ENCODE data around the gene PCBP4. TPM values are rescaled to one million over a fixed set of nuclear protein-coding genes. Genes with fewer than 3 reads are reported as not detected.

Gene PCBP4
- total RNA-seq, 1 donor from 2014 or later = 73.0 TPM

- Histone ChIP-seq H3K4me3 (peak within 1 kb of the TSS; percentile 65), H3K27me3 (ENCODE audit: low read depth) (no peaks in the 10 kb centered on the region), H3K27ac (replicated peaks) (peak within 1 kb of the TSS; percentile 88), H3K9me3 (replicated peaks) (no peaks in the 10 kb centered on the region), H3K36me3 (peaks cover 31% of the 10 kb centered on the region), H3K4me1 (peaks cover 19% of the 10 kb centered on the region)
- no peak for DNase-seq
- intact Hi-C loops (cut with micrococcal nuclease) = no loop called here
- no peak for TF ChIP-seq CTCF (IDR thresholded peaks at IDR 0.05; ENCODE audit: borderline replicate concordance)
Observed at GRCh38 chr3:51955175-51955892, 11.9 kb downstream of the PCBP4 start, which contains the start of gene GPR62. TSS of gene GPR62 (plus strand) at chr3:51955381. CDS start at chr3:51955653, 272 bp downstream.

GRCh38 chr3:51954713-51955112, 12.5 kb downstream of the PCBP4 start:
- no peak for TF ChIP-seq CTCF (IDR thresholded peaks at IDR 0.05; ENCODE audit: borderline replicate concordance)
- intact Hi-C loops (cut with micrococcal nuclease) = no loop called here
- DNase-seq = no peak
- no peaks in the 10 kb centered on the region for H3K9me3 ChIP-seq (replicated peaks)
- H3K27me3 ChIP-seq (ENCODE audit: low read depth) = no peaks in the 10 kb centered on the region
- H3K4me3 ChIP-seq = no peak overlapping the region
- H3K4me1 ChIP-seq = peaks cover 19% of the 10 kb centered on the region
- no peak overlapping the region for H3K27ac ChIP-seq (replicated peaks)
- peaks cover 26% of the 10 kb centered on the region for H3K36me3 ChIP-seq

- H3K4me1 ChIP-seq = peaks cover 19% of the 10 kb centered on the region
- no peak overlapping the region for H3K4me3 ChIP-seq
- no peak overlapping the region for H3K27ac ChIP-seq (replicated peaks)
- TF ChIP-seq CTCF (IDR thresholded peaks at IDR 0.05; ENCODE audit: borderline replicate concordance) = no peak
- intact Hi-C loops (cut with micrococcal nuclease) = no loop called here
- DNase-seq = no peak
- H3K36me3 ChIP-seq = peaks cover 23% of the 10 kb centered on the region
- no peaks in the 10 kb centered on the region for H3K9me3 ChIP-seq (replicated peaks)
- H3K27me3 ChIP-seq (ENCODE audit: low read depth) = no peaks in the 10 kb centered on the region
Observed at GRCh38 chr3:51954105-51954504, 13.1 kb downstream of the PCBP4 start.

GRCh38 chr3:51953445-51953844, 13.8 kb downstream of the PCBP4 start:
- Histone ChIP-seq H3K36me3 (peaks cover 20% of the 10 kb centered on the region), H3K4me3 (no peak overlapping the region), H3K27me3 (ENCODE audit: low read depth) (no peaks in the 10 kb centered on the region), H3K9me3 (replicated peaks) (no peaks in the 10 kb centered on the region), H3K4me1 (peaks cover 19% of the 10 kb centered on the region), H3K27ac (replicated peaks) (no peak overlapping the region)
- no peak for DNase-seq
- intact Hi-C loops (cut with micrococcal nuclease) = no loop called here
- TF ChIP-seq CTCF (IDR thresholded peaks at IDR 0.05; ENCODE audit: borderline replicate concordance) = no peak

GRCh38 chr3:51950899-51951298, 16.4 kb downstream of the PCBP4 start:
- no peak for TF ChIP-seq CTCF (IDR thresholded peaks at IDR 0.05; ENCODE audit: borderline replicate concordance)
- intact Hi-C loops (cut with micrococcal nuclease) = no loop called here
- peaks cover 10% of the 10 kb centered on the region for H3K4me1 ChIP-seq
- DNase-seq = no peak
- no peak overlapping the region for H3K4me3 ChIP-seq
- peaks cover 21% of the 10 kb centered on the region for H3K36me3 ChIP-seq
- no peak overlapping the region for H3K27ac ChIP-seq (replicated peaks)
- H3K9me3 ChIP-seq (replicated peaks) = no peaks in the 10 kb centered on the region
- H3K27me3 ChIP-seq (ENCODE audit: low read depth) = no peaks in the 10 kb centered on the region
